ENCODE data around the gene KCNK3. TPM values are rescaled to one million over a fixed set of nuclear protein-coding genes. Genes with fewer than 3 reads are reported as not detected.

The KCNK3 gene
- polyA plus RNA-seq, 1 donor from 2014 or later, result 12.9 TPM

DNA sequence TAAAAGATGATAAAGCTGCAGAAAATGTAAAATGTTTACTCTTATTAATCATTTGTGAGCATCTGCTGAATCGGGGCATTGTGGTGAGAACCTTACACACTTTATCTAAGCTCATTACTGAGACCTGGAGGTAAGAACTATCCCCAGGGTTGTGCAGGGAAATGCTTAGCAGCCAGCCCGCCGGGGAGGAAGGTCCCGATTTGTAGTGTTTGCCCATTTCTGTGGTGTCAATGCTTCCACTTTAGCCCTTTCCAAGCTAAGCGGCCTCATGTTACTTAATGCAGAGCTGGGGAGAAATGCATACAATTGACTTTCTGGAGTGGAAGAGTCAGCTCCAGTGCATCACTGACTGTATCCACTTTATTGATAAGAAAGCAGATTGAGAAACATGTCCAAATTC lies 20.8 kb upstream of the KCNK3 start:
- Histone ChIP-seq H3K9ac (ENCODE audit: low read length) (no peak overlapping the region), H3F3A (ENCODE audit: insufficient read depth, low read length, poor library complexity, severe bottlenecking) (no peaks in the 10 kb centered on the region), H4K20me1 (ENCODE audit: insufficient read depth) (no peaks in the 10 kb centered on the region), H3K27me3 (ENCODE audit: insufficient read depth, low read depth, low read length) (no peaks in the 10 kb centered on the region), H3K4me2 (ENCODE audit: low read length) (no peak overlapping the region), H3K36me3 (ENCODE audit: insufficient read depth, low read length) (no peaks in the 10 kb centered on the region), H3K27ac (ENCODE audit: low read length) (no peak overlapping the region), H3K79me2 (replicated peaks; ENCODE audit: insufficient read depth, low read length) (no peaks in the 10 kb centered on the region), H3K9me3 (ENCODE audit: low read length) (no peaks in the 10 kb centered on the region), H3K4me3 (ENCODE audit: low read length) (no peak overlapping the region), H2AFZ (ENCODE audit: low read depth, low read length) (no peak overlapping the region), H3K9me2 (ENCODE audit: insufficient read depth, low read length) (no peaks in the 10 kb centered on the region)
- TF ChIP-seq MXI1 (conservative IDR thresholded peaks at IDR 0.05; ENCODE audit: poor library complexity, severe bottlenecking) (no peak), SMC3 (conservative IDR thresholded peaks at IDR 0.05; ENCODE audit: poor library complexity) (no peak), RAD21 (conservative IDR thresholded peaks at IDR 0.05) (no peak), EP300 (conservative IDR thresholded peaks at IDR 0.05; ENCODE audit: poor library complexity, severe bottlenecking) (no peak), TAF1 (IDR thresholded peaks at IDR 0.05; ENCODE audit: low read depth) (no peak), EZH2 (IDR thresholded peaks at IDR 0.05; ENCODE audit: borderline replicate concordance, insufficient read depth, low read length, poor library complexity, severe bottlenecking) (no peak)
- TF ChIP-seq, protein P1, sequence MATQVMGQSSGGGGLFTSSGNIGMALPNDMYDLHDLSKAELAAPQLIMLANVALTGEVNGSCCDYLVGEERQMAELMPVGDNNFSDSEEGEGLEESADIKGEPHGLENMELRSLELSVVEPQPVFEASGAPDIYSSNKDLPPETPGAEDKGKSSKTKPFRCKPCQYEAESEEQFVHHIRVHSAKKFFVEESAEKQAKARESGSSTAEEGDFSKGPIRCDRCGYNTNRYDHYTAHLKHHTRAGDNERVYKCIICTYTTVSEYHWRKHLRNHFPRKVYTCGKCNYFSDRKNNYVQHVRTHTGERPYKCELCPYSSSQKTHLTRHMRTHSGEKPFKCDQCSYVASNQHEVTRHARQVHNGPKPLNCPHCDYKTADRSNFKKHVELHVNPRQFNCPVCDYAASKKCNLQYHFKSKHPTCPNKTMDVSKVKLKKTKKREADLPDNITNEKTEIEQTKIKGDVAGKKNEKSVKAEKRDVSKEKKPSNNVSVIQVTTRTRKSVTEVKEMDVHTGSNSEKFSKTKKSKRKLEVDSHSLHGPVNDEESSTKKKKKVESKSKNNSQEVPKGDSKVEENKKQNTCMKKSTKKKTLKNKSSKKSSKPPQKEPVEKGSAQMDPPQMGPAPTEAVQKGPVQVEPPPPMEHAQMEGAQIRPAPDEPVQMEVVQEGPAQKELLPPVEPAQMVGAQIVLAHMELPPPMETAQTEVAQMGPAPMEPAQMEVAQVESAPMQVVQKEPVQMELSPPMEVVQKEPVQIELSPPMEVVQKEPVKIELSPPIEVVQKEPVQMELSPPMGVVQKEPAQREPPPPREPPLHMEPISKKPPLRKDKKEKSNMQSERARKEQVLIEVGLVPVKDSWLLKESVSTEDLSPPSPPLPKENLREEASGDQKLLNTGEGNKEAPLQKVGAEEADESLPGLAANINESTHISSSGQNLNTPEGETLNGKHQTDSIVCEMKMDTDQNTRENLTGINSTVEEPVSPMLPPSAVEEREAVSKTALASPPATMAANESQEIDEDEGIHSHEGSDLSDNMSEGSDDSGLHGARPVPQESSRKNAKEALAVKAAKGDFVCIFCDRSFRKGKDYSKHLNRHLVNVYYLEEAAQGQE (IDR thresholded peaks at IDR 0.05; ENCODE audit: borderline replicate concordance), result no peak
- TF ChIP-seq, protein P2, sequence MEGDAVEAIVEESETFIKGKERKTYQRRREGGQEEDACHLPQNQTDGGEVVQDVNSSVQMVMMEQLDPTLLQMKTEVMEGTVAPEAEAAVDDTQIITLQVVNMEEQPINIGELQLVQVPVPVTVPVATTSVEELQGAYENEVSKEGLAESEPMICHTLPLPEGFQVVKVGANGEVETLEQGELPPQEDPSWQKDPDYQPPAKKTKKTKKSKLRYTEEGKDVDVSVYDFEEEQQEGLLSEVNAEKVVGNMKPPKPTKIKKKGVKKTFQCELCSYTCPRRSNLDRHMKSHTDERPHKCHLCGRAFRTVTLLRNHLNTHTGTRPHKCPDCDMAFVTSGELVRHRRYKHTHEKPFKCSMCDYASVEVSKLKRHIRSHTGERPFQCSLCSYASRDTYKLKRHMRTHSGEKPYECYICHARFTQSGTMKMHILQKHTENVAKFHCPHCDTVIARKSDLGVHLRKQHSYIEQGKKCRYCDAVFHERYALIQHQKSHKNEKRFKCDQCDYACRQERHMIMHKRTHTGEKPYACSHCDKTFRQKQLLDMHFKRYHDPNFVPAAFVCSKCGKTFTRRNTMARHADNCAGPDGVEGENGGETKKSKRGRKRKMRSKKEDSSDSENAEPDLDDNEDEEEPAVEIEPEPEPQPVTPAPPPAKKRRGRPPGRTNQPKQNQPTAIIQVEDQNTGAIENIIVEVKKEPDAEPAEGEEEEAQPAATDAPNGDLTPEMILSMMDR (IDR thresholded peaks at IDR 0.05; ENCODE audit: poor library complexity, severe bottlenecking), result no peak

DNA sequence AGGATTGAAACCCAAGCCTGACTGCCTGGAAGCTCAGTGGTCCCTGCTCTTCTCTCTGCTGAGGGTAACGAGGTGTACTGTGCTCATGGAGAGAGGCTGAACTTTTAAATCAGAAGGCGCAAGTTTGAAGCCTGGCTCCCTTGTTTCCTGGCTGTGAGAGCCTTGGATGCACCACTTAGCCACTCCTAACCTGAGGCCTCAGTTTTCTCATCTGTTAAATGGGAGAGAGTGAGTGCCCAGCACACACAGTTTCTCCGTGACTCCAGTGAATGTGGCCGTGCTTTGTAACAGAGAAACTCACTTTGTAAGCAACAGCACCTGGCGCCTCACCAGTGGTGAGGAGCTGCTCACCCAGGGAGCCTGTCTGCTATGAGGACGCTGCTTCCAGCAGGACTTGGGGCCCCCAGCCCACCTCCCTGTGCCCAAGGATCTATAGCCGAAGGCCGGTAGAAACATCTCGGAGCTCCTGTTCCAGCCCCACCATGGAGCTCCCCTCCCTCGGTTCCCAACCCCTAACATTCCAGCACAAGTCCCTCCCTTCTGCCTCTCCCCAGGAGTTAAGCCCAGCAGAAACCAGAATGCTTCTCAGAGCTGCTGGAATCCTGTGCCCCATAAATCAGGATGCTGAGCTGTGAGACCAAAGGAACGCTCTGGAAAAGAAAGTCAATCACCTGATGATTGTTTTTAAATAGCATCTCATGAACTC lies 20.3 kb upstream of the KCNK3 start:
- H4K20me1 ChIP-seq (ENCODE audit: insufficient read depth), result no peaks in the 10 kb centered on the region
- H3K27ac ChIP-seq (ENCODE audit: low read length), result no peak overlapping the region
- H3K79me2 ChIP-seq (replicated peaks; ENCODE audit: insufficient read depth, low read length), result no peaks in the 10 kb centered on the region
- H3F3A ChIP-seq (ENCODE audit: insufficient read depth, low read length, poor library complexity, severe bottlenecking), result no peaks in the 10 kb centered on the region
- no peaks in the 10 kb centered on the region for H3K27me3 ChIP-seq (ENCODE audit: insufficient read depth, low read depth, low read length)
- TF ChIP-seq EP300 (conservative IDR thresholded peaks at IDR 0.05; ENCODE audit: poor library complexity, severe bottlenecking) (no peak), MXI1 (conservative IDR thresholded peaks at IDR 0.05; ENCODE audit: poor library complexity, severe bottlenecking) (no peak)
- no peak overlapping the region for H3K9ac ChIP-seq (ENCODE audit: low read length)
- no peaks in the 10 kb centered on the region for H3K9me3 ChIP-seq (ENCODE audit: low read length)
- H2AFZ ChIP-seq (ENCODE audit: low read depth, low read length), result no peak overlapping the region
- no peaks in the 10 kb centered on the region for H3K9me2 ChIP-seq (ENCODE audit: insufficient read depth, low read length)
- H3K4me3 ChIP-seq (ENCODE audit: low read length), result no peak overlapping the region
- H3K36me3 ChIP-seq (ENCODE audit: insufficient read depth, low read length), result no peaks in the 10 kb centered on the region
- H3K4me2 ChIP-seq (ENCODE audit: low read length), result no peak overlapping the region
